Activated CD4-positive, alpha-beta T cell treated with anti-CD3 and anti-CD28 coated beads, Interleukin-2, Interleukin-4, amounts not matched to agents 100 ng/mL and 50 ng/mL, durations not matched to agents 16 hours and 8 hours (primary cell): Measurements from ENCODE around the gene LRRC31.
A peak's percentile ranks its signal among the peaks of the same experiment; 100 is the strongest.

Experiments used
- DNase-seq: peaks from one replicate; pipeline ENCODE4 v3.0.0-alpha.2; 2020; ENCODE audit warnings: low spot score

The LRRC31 gene

DNA sequence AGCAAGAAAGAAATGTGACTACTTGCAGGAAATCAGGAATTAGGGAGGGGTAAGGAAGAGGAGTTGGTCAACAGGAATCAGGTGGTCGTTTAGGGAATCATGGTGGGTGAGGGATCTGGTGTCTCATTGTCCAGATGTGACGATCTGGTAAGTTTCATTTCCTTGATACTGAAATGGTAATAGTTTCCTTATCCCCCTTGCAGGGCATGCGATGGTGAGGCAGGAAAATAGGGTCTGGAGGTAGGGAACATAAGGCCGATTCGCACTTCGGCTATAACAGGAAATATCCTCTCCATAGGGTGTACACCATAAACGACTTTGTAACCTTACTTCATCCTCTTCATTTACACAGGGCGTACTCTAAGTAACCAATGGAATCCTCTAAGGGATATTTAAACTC lies 56.5 kb downstream of the LRRC31 start:
- DNase-seq = no peak

DNA sequence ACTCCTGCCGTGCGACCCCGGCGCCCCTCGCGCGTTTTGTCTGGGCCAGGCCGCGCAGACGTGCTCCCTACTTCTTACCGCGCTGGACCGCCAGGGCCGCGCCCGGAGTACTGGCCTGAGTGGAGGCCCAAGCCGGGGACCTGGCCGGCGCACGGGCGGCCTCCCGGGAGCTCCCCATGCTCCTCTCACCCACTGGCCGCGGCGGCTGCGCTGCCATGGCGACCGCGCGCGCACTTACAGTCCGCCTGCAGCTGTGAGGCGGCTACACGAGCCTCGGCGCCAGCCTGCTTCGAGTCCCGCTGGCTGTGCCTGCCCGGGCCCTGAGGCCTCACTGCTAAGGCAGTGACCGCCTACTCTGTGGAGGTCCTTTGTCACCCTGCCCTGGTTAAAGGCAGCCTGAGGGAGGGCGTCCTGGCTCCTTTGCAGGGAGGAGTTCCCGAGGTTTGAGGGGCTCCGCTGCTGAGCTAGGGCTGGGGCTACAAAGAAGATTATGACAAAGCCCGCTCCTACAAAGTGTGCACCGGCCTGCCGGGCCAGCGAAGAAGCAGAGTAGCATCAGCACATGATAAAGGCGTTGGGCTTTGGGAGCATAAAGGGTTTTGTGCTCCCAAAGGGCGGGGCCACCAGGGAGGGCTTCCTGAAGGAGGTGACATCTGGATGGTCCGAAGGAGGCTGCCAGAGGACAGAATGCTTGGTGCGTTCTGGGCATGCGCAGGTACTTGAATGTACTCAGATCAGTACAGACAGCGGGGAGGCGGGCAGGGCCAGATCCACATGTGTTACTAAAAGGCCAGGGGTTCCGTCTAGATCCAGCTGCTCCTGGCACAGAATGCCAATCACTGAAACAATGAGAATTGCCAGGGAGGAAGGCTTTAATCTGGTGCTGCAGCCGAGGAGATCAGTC lies 57.2 kb downstream of the LRRC31 start, which contains the start of the genes LRRC34 and LRRIQ4:
Gene LRRC34 (minus strand): TSS at position 573 of the 904 bp plus-strand sequence. CDS start 356 bp downstream, at position 217.
Gene LRRIQ4 (plus strand): TSS at position 539 of the 904 bp plus-strand sequence. CDS start 9,052 bp downstream, outside the sequence.
- DNase-seq = peak; percentile 87

DNA sequence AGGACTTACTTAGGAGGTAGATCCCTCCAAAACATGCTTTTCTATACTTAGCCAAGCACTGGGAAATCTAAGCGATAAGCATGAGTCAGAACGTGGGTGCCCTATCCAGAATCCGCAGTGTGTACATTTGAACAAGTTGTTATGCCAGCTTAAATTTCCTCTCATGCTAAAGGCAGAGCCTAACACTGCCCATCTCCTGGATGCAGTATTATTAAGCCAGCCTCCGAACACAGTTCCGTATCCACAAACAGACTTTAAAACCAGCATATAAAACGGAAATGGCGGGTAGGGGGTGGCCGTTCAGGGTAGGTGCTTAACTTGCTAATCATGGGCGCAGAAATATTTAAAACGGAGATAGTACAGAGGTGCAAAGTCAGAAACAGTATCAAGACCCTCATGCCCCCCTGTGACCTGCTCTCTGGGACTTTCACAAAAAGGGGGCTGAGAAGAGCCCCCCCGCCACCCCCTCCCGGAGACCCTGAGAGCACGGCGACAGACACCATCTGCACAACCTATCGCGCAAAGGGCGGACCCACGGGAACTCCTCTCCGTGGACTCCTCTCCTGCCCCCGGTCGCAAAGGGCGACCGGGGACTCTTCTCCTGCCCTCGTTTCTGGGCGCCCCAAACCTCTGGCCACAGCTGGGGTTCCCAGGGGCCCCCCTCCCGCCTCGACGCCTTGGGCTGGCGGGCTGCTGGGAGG lies 58.0 kb downstream of the LRRC31 start:
- peak; percentile 2 for DNase-seq

DNA sequence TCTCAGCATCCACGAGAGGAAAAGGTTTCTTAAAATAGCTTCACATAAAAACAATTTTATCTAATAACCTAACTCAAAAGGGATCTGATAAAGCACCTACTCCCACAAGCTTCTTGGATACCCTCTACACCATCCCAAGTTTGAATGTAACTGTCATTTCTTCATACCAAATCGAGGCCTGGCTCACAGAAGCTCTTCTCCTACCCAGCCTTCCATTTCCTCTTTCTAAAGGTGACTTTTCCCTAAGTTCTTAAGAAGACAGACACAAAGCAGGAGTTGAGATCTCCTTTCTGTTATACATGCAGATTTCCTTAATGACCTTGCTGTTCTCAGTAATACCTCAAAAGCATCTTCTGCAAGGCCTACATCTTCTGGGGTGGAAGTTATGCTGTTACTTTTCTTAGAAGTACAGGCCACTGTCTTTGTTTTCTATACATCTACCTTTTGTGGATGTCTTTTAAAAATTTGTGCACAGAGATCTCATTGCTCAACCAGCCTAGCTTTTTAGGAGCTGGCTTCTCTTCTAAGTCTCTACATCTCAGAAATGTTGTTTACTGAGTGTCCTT lies 60.4 kb downstream of the LRRC31 start:
- DNase-seq = no peak

DNA sequence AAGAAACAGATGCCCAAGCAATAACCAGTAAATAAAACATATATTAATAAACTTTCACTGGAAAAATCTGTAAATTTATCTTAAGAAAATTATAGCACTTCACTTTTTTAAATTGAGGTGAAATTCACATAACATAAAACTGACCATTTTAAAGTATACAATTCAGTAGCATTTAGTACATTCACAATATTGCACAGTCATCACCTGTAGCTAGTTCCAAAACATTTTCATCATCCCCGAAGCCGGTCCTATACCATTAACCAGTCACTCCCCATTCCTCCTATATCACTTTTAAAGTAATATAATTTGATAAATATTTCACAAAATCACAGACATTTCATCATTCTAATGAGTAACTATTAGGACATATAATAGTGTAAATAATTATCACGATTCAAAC lies 65.1 kb downstream of the LRRC31 start:
- no peak for DNase-seq

DNA sequence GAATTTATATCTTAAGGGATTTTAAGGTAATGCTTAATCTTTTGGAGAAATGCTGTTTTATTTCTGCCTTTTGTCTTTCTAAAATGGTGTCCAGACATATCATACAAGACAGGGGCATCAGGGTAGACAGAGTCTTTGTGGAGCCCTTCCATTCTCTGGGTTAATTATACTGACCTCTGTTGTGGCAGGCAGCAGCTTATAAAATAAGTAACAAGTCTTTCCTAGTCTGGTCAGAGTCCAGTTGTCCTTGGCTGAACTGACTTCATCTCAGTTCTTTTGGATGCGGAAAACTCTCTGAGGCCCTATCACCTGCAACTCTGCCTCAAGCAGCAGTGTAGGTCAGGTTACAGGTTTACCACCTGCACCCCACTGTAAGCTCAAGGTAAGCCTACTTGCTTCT lies 77.4 kb downstream of the LRRC31 start:
- DNase-seq = no peak

DNA sequence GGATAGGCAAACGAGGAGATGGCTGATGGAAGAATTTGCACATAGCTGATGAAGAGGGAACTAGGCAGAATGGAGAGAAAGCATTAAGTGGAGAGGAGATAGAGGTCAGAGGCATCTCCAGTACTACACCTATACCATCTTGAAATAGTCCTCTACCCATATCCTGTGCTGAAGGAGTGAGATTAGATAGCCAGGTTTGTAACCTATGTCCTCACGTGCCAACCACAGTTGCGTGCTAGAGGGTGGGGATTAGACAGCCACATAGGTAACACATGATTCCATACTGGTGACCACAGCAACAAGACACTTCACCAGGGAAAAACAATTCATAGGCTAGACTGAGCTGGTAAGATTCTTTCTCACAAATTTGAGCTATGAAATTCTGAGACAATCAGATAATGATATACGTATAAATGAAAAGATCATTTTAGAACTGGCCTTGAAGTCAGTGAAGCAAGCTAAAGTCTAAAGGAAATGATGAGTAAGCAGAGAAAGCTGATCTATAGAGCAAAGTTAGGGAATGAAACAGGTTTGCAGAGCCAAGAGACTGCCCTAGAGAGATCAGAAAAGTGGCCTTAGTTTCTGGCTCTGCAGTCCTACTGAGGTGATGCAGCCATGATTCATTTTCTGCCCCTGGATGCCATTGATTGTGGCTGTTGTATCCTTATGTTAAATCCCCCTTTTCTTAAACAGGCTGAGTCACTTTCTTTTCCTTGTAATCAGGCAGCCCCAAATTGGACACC lies 78.9 kb downstream of the LRRC31 start:
- DNase-seq = no peak

DNA sequence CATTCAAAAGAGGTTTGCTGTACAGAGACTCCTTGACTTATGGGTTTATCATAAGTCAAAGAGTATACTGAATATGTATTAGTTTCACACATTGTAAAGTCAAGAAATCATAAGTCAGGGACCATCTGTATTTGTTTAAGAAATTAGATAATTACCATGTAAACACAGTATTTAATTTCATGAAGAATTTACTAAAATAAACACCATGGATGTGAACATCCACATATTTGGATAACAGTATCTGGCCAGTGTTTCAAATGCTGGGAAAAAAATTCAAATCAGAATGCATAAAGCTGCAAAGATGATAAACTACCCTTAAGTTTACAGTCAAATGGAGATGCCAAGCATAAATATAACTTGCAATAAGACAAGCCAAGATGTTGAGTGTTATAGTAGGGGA lies 79.5 kb downstream of the LRRC31 start:
- no peak for DNase-seq
